GM18520 (cell line): ENCODE measurements around the gene STX8.
"Not testable (repeated sequence)": the region's sequence is repeated elsewhere in the genome, so short reads cannot be mapped to it uniquely, and the experiment has no call there.

Source experiments
- ATAC-seq: cut with Tn5 transposase; IDR thresholded peaks from one replicate; pipeline ENCODE4 v1.9.1; 2021; ENCODE audit not compliant: unreplicated experiment

The STX8 gene

GRCh38 chr17:9557161-9557755, 18.4 kb downstream of the STX8 start:
- no peak for ATAC-seq

- not testable (repeated sequence) for ATAC-seq
Observed at GRCh38 chr17:9554715-9555114, 20.9 kb downstream of the STX8 start.

GRCh38 chr17:9553596-9553995, 22.0 kb downstream of the STX8 start:
- ATAC-seq = no peak

- no peak for ATAC-seq
Observed at GRCh38 chr17:9553181-9553580, 22.4 kb downstream of the STX8 start.

GRCh38 chr17:9549215-9549614, 26.4 kb downstream of the STX8 start:
- no peak for ATAC-seq

GRCh38 chr17:9544221-9544620, 31.4 kb downstream of the STX8 start:
- no peak for ATAC-seq

GRCh38 chr17:9541718-9542117, 33.9 kb downstream of the STX8 start:
- no peak for ATAC-seq

GRCh38 chr17:9538626-9539025, 37.0 kb downstream of the STX8 start:
- ATAC-seq = no peak

- no peak for ATAC-seq
Observed at GRCh38 chr17:9537177-9537776, 38.3 kb downstream of the STX8 start.

GRCh38 chr17:9536061-9536460, 39.6 kb downstream of the STX8 start:
- ATAC-seq = no peak

GRCh38 chr17:9533441-9533840, 42.2 kb downstream of the STX8 start:
- no peak for ATAC-seq

GRCh38 chr17:9532715-9533114, 42.9 kb downstream of the STX8 start:
- no peak for ATAC-seq

- ATAC-seq = no peak
Observed at GRCh38 chr17:9531034-9531433, 44.6 kb downstream of the STX8 start.

- ATAC-seq = no peak
Observed at GRCh38 chr17:9529033-9529700, 46.5 kb downstream of the STX8 start.

GRCh38 chr17:9527788-9528187, 47.8 kb downstream of the STX8 start:
- no peak for ATAC-seq

GRCh38 chr17:9522074-9522473, 53.5 kb downstream of the STX8 start:
- no peak for ATAC-seq

- ATAC-seq = no peak
Observed at GRCh38 chr17:9521062-9521461, 54.6 kb downstream of the STX8 start.

- no peak for ATAC-seq
Observed at GRCh38 chr17:9520649-9521048, 55.0 kb downstream of the STX8 start.

GRCh38 chr17:9519583-9520272, 55.9 kb downstream of the STX8 start:
- ATAC-seq = no peak

- ATAC-seq = no peak
Observed at GRCh38 chr17:9517396-9517795, 58.2 kb downstream of the STX8 start.

GRCh38 chr17:9513266-9513665, 62.4 kb downstream of the STX8 start:
- no peak for ATAC-seq
